GM12878 (cell line): Measurements from ENCODE around the gene POLR1F. TPM values are rescaled to one million over a fixed set of nuclear protein-coding genes. Genes with fewer than 3 reads are reported as not detected.

Experiments
- ATAC-seq: fragments of 200-7000 bp; cut with Tn5 transposase; 3 replicates; pipeline ENCODE4 v1.9.1; 2020; ENCODE audit warnings: mild to moderate bottlenecking, moderate library complexity
- BruUV-seq: library from RNA; stranded (reverse); fragments of 400-500 nt; replicated peaks from 2 replicates; lab custom pipeline; 2021; lab: Mats Ljungman, UMichigan
- CTCF ChIA-PET: fragments of 300-600 bp; sonication (Branson Sonifier 250); formaldehyde crosslinking; extraction: SDS; loops from one replicate; lab custom pipeline; 2021; ENCODE audit warnings: inconsistent platforms; lab: Yijun Ruan, JAX
- POLR2A ChIA-PET: fragments of 350-600 bp; formaldehyde crosslinking; extraction: SDS; loops from one replicate; lab custom pipeline; 2021; ENCODE audit warnings: inconsistent platforms; lab: Charles Lee
- RAD21 ChIA-PET: fragments of 300-600 bp; sonication (Branson Sonifier 250); formaldehyde crosslinking; loops from one replicate; lab custom pipeline; 2023; ENCODE audit warnings: antibody characterized with exemption; ENCODE audit not compliant: unreplicated experiment; lab: Charles Lee
- SMC1A ChIA-PET: fragments of 300-600 bp; sonication (Branson Sonifier 250); formaldehyde crosslinking; loops from one replicate; lab custom pipeline; 2023; ENCODE audit not compliant: unreplicated experiment, uncharacterized antibody; lab: Charles Lee
- DNase-seq: peaks from one replicate; pipeline ENCODE4 v3.0.0-alpha.2; 2011; ENCODE audit warnings: low read depth, low spot score
- FAIRE-seq: peaks from 3 replicates; lab custom pipeline; 2011; peaks lifted over from hg19 to GRCh38; lab: Jason Lieb, UNC
- H2AFZ ChIP-seq: 2 replicates; pipeline ENCODE4 v1.6.0; 2011; ENCODE audit warnings: low read depth, low read length, control low read depth; ENCODE audit not compliant: control insufficient read depth
- H3K27ac ChIP-seq: 2 replicates; pipeline ENCODE4 v1.5.1; 2011; ENCODE audit warnings: control low read depth; ENCODE audit not compliant: control insufficient read depth, insufficient read depth
- H3K27me3 ChIP-seq, 2 experiments: replicated peaks in 1 of 2; 2 replicates each; pipeline versions ENCODE4 v1.6.0 to v1.6.1; 2011; ENCODE audit warnings: low read length in 1 of 2; ENCODE audit not compliant: control insufficient read depth in 2 of 2, insufficient read depth in 2 of 2
- H3K36me3 ChIP-seq, 2 experiments: 2 replicates each; pipeline ENCODE4 v1.5.1; 2011; ENCODE audit warnings: low read length in 1 of 2; ENCODE audit not compliant: control insufficient read depth in 2 of 2, insufficient read depth in 2 of 2
- H3K4me1 ChIP-seq: 2 replicates; pipeline ENCODE4 v1.6.1; 2011; ENCODE audit warnings: mild to moderate bottlenecking, low read length, moderate library complexity, mixed read lengths; ENCODE audit not compliant: control insufficient read depth, insufficient read depth
- H3K4me2 ChIP-seq: 2 replicates; pipeline ENCODE4 v1.6.0; 2011; ENCODE audit warnings: control low read depth; ENCODE audit not compliant: control insufficient read depth, insufficient read depth
- H3K4me3 ChIP-seq: fragments of 200-600 bp; sonication (generic); 2 replicates; pipeline ENCODE4 v1.5.1; 2016
- H3K79me2 ChIP-seq: 2 replicates; pipeline ENCODE4 v1.6.0; 2011; ENCODE audit warnings: low read length; ENCODE audit not compliant: control insufficient read depth, insufficient read depth
- H3K9ac ChIP-seq: 2 replicates; pipeline ENCODE4 v1.8.0; 2011; ENCODE audit warnings: low read length, control low read depth, mixed read lengths; ENCODE audit not compliant: control insufficient read depth, insufficient read depth
- H3K9me3 ChIP-seq: replicated peaks from 3 replicates; pipeline ENCODE4 v1.5.1; 2011; ENCODE audit warnings: mild to moderate bottlenecking, low read length; ENCODE audit not compliant: control insufficient read depth, insufficient read depth
- H4K20me1 ChIP-seq: 2 replicates; pipeline ENCODE4 v1.6.0; 2011; ENCODE audit not compliant: control insufficient read depth, insufficient read depth
- RBBP5 ChIP-seq: fragments of 200-600 bp; sonication (generic); conservative IDR thresholded peaks from 2 replicates; pipeline ENCODE4 v1.6.1; 2016
- ZNF622 ChIP-seq: fragments of 450-650 bp; IDR thresholded peaks from 2 replicates; pipeline ENCODE4 v1.6.1; 2017; ENCODE audit warnings: mild to moderate bottlenecking, inconsistent platforms
- WGBS: methylation state at CpG from one replicate; pipeline ENCODE4 v1.1.6; 2016; ENCODE audit warnings: low lambda C conversion rate; ENCODE audit not compliant: insufficient replicate concordance, insufficient coverage; ENCODE audit errors: missing lambda C conversion rate; 5-methylcytosine and 5-hydroxymethylcytosine counted together
- in situ Hi-C: fragments of 300-500 bp; cut with MboI; formaldehyde crosslinking; loops from 9 replicates; pipeline ENCODE4 v1.14.3; 2018; ENCODE audit warnings: mixed read lengths
- intact Hi-C: fragments of 100-400 bp; cut with micrococcal nuclease; formaldehyde crosslinking; loops from one replicate; pipeline ENCODE4 v1.14.2; 2022; ENCODE audit not compliant: unreplicated experiment
- polyA plus RNA-seq, 11 experiments: library from polyadenylated mRNA; depleted of rRNA in 4 of 11; unstranded in 6 of 11; stranded (reverse) in 5 of 11; fragments of >200 nt; fragmentation: Nextera tagmentation in 4 of 11; fragmentation: Illumina TruSeq in 1 of 11; extraction: Ambion mirVana in 4 of 11; extraction: Trizol in 1 of 11; gene quantifications; 1 replicate in 1 of 11; 2 replicates in 10 of 11; pipeline versions ENCODE4 v1.2.1 to v1.2.3, GENCODE V29; 2011 to 2016; ENCODE audit warnings: inconsistent platforms in 2 of 11, missing spikeins in 2 of 11, low read depth in 1 of 11
- total RNA-seq, 4 experiments: library from RNA; depleted of rRNA in 3 of 4; stranded (reverse); fragments of >200 nt in 3 of 4; fragmentation: Illumina TruSeq in 1 of 4; extraction: Trizol in 1 of 4; gene quantifications; 2 replicates each; pipeline versions ENCODE4 v1.2.1 to v1.2.3, GENCODE V29; 2013 to 2021
- TF ChIP-seq, protein P1 (sequence below), 3 experiments: IDR thresholded peaks in 2 of 3; conservative IDR thresholded peaks in 1 of 3; 2 replicates each; pipeline ENCODE4 v1.5.1; 2011; ENCODE audit warnings: low read depth in 3 of 3, low read length in 3 of 3, mild to moderate bottlenecking in 3 of 3, control low read depth in 2 of 3, moderate library complexity in 2 of 3, inconsistent platforms in 1 of 3, mixed read lengths in 1 of 3; ENCODE audit not compliant: control insufficient read depth in 2 of 3, insufficient read depth in 1 of 3; ENCODE audit errors: extremely low read depth in 1 of 3
- TF ChIP-seq, protein P2 (sequence below): fragments of 450-650 bp; formaldehyde crosslinking; IDR thresholded peaks from 2 replicates; pipeline ENCODE4 v1.4.0; 2020; ENCODE audit warnings: mild to moderate bottlenecking, moderate library complexity

POLR1F gene
- total and polyA plus RNA-seq, 10 of the 15 experiments (the other 5 are each of a cell fraction or from before 2014, with no cell fraction given) = 16.9 to 129 (median 29.7) TPM

- Histone ChIP-seq H3K36me3 (peaks cover 2 to 6% of the 10 kb centered on the region in 2 experiments; a peak in 3 of 4 replicates), H3K4me3 (no peak overlapping the region), H3K27ac (no peak overlapping the region), H3K79me2 (peaks cover 13% of the 10 kb centered on the region), H3K4me2 (no peak overlapping the region), H2AFZ (no peak overlapping the region), H3K27me3 (no peaks in the 10 kb centered on the region), H3K9ac (no peak overlapping the region), H3K9me3 (no peaks in the 10 kb centered on the region), H4K20me1 (no peaks in the 10 kb centered on the region), H3K4me1 (no peaks in the 10 kb centered on the region)
- ChIA-PET CTCF (interaction anchor here (0.6 to 1.2 kb wide), 2 partner anchors 35 to 897 kb away, joined by 3 to 4 read pairs; no protein-coding TSS in a partner anchor), POLR2A (no interaction called here), RAD21 (no interaction called here), SMC1A (interaction anchor here (1.3 to 3.2 kb wide), 2 partner anchors 9 to 13 kb away, joined by 3 to 11 read pairs; no protein-coding TSS in a partner anchor)
- FAIRE-seq = no peak
- intact Hi-C loops = no loop called here
- TF ChIP-seq RBBP5 = no peak
- TF ChIP-seq, protein P1, sequence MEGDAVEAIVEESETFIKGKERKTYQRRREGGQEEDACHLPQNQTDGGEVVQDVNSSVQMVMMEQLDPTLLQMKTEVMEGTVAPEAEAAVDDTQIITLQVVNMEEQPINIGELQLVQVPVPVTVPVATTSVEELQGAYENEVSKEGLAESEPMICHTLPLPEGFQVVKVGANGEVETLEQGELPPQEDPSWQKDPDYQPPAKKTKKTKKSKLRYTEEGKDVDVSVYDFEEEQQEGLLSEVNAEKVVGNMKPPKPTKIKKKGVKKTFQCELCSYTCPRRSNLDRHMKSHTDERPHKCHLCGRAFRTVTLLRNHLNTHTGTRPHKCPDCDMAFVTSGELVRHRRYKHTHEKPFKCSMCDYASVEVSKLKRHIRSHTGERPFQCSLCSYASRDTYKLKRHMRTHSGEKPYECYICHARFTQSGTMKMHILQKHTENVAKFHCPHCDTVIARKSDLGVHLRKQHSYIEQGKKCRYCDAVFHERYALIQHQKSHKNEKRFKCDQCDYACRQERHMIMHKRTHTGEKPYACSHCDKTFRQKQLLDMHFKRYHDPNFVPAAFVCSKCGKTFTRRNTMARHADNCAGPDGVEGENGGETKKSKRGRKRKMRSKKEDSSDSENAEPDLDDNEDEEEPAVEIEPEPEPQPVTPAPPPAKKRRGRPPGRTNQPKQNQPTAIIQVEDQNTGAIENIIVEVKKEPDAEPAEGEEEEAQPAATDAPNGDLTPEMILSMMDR (IDR thresholded peaks at IDR 0.05 in 2 of 3, conservative IDR thresholded peaks at IDR 0.05 in 1 of 3; ENCODE audit: control insufficient read depth in 2 of 3, extremely low read depth in 1 of 3, insufficient read depth in 1 of 3, low read depth in 3 of 3, low read length in 3 of 3) = no peak
- TF ChIP-seq, protein P2, sequence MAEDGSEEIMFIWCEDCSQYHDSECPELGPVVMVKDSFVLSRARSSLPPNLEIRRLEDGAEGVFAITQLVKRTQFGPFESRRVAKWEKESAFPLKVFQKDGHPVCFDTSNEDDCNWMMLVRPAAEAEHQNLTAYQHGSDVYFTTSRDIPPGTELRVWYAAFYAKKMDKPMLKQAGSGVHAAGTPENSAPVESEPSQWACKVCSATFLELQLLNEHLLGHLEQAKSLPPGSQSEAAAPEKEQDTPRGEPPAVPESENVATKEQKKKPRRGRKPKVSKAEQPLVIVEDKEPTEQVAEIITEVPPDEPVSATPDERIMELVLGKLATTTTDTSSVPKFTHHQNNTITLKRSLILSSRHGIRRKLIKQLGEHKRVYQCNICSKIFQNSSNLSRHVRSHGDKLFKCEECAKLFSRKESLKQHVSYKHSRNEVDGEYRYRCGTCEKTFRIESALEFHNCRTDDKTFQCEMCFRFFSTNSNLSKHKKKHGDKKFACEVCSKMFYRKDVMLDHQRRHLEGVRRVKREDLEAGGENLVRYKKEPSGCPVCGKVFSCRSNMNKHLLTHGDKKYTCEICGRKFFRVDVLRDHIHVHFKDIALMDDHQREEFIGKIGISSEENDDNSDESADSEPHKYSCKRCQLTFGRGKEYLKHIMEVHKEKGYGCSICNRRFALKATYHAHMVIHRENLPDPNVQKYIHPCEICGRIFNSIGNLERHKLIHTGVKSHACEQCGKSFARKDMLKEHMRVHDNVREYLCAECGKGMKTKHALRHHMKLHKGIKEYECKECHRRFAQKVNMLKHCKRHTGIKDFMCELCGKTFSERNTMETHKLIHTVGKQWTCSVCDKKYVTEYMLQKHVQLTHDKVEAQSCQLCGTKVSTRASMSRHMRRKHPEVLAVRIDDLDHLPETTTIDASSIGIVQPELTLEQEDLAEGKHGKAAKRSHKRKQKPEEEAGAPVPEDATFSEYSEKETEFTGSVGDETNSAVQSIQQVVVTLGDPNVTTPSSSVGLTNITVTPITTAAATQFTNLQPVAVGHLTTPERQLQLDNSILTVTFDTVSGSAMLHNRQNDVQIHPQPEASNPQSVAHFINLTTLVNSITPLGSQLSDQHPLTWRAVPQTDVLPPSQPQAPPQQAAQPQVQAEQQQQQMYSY = no peak
- TF ChIP-seq ZNF622 = no peak
- in situ Hi-C loops = no loop called here
- ATAC-seq = no peak
- no TSS peak for BruUV-seq
- WGBS = 100% methylated on average over 4 of the region's 4 CpGs
- DNase-seq = no peak
These were observed 7.4 kb downstream of the POLR1F start for GRCh38 chr7:19701471-19701870.
